ENCODE results near the gene RPE.

GRCh38 chr2:210009896-210010295 is 7.5 kb downstream of the RPE start:
- TF ChIP-seq CTCF (IDR thresholded peaks at IDR 0.05; ENCODE audit: borderline replicate concordance, extremely low read depth, low read length, poor library complexity, severe bottlenecking) (no peak), EZH2 (IDR thresholded peaks at IDR 0.05; ENCODE audit: borderline replicate concordance, low read depth, low read length, severe bottlenecking) (no peak)
